ENCODE measurements around the gene ZNF771. TPM values are rescaled to one million over a fixed set of nuclear protein-coding genes. Genes with fewer than 3 reads are reported as not detected.

Gene ZNF771
- total RNA-seq, 4 donors from 2014 or later, result 9.1 to 29.5 (median 19.1) TPM

DNA sequence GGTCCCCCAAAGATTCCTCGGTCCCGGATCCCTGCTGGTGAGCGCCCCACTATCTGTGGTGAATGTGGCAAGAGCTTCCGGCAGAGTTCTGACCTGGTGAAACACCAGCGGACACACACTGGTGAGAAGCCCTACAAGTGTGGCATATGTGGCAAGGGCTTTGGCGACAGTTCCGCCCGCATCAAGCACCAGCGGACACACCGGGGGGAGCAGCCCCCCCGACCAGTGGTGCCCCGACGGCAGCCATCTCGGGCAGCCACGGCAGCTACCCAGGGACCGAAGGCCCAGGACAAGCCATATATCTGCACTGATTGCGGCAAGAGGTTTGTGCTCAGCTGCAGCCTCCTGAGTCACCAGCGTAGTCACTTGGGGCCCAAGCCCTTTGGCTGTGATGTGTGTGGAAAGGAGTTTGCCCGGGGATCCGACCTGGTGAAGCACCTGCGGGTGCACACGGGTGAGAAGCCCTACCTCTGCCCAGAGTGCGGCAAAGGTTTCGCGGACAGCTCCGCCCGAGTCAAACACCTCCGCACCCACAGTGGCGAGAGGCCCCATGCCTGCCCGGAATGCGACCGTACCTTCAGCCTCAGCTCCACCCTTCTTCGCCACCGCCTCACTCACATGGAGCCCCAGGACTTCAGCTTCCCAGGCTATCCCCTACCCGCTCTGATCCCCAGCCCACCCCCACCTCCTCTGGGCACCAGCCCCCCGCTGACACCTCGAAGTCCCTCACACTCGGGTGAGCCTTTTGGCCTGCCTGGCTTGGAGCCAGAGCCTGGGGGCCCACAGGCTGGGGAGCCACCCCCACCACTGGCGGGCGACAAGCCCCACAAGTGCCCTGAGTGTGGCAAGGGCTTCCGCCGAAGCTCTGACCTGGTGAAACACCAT, 9.4 kb upstream of the ZNF771 start:
- no peak for TF ChIP-seq POLR2A (IDR thresholded peaks at IDR 0.05)
- TF ChIP-seq, protein P1, sequence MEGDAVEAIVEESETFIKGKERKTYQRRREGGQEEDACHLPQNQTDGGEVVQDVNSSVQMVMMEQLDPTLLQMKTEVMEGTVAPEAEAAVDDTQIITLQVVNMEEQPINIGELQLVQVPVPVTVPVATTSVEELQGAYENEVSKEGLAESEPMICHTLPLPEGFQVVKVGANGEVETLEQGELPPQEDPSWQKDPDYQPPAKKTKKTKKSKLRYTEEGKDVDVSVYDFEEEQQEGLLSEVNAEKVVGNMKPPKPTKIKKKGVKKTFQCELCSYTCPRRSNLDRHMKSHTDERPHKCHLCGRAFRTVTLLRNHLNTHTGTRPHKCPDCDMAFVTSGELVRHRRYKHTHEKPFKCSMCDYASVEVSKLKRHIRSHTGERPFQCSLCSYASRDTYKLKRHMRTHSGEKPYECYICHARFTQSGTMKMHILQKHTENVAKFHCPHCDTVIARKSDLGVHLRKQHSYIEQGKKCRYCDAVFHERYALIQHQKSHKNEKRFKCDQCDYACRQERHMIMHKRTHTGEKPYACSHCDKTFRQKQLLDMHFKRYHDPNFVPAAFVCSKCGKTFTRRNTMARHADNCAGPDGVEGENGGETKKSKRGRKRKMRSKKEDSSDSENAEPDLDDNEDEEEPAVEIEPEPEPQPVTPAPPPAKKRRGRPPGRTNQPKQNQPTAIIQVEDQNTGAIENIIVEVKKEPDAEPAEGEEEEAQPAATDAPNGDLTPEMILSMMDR (IDR thresholded peaks at IDR 0.05), result no peak
- Histone ChIP-seq H3K27me3 (no peaks in the 10 kb centered on the region), H3K9me3 (no peaks in the 10 kb centered on the region), H3K4me1 (peaks cover 11 to 33% of the 10 kb centered on the region in 2 donors), H3K4me3 (replicated peaks in 1 of 3) (no peak overlapping the region), H3K36me3 (peaks cover 10 to 11% of the 10 kb centered on the region in 2 donors), H3K27ac (no peak overlapping the region)
- 92 to 95% methylated on average over 21 to 35 of the region's 42 CpGs for WGBS, 2 donors
- intact Hi-C loops (cut with DNase I), result no loop called here
- no peak for DNase-seq

DNA sequence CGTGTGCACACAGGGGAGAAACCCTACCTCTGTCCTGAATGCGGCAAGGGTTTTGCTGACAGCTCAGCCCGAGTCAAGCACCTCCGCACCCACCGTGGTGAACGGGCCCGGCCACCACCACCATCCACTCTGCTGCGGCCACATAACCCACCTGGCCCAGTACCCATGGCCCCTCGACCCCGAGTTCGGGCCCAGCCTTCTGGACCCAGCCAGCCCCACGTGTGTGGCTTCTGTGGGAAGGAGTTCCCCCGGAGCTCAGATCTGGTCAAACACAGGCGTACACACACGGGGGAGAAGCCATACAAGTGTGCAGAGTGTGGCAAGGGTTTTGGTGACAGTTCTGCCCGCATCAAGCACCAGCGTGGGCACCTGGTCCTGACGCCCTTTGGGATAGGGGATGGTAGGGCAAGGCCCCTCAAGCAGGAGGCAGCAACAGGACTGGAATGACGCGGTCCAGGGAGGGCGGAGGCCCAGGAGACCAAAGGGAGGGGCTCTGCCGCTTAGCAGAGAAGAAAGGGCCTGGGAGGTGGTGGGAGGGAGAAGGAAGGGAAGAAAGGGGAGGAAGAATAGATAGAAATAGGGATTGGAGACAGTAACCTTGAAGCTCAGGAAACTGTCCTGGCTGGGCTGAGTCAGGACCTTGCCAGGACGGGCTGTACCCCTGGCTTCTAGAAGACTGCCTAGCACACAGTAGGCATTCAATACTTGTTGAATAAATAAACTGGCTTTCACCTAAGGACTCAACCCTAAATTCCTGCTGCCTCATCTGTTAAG, 8.6 kb upstream of the ZNF771 start:
- Histone ChIP-seq H3K27me3 (no peaks in the 10 kb centered on the region), H3K4me1 (peaks cover 11 to 33% of the 10 kb centered on the region in 2 donors), H3K9me3 (no peaks in the 10 kb centered on the region), H3K4me3 (replicated peaks in 1 of 3) (no peak overlapping the region), H3K27ac (no peak overlapping the region), H3K36me3 (peaks cover 10 to 11% of the 10 kb centered on the region in 2 donors)
- no peak for TF ChIP-seq POLR2A (IDR thresholded peaks at IDR 0.05)
- TF ChIP-seq, protein P1 (IDR thresholded peaks at IDR 0.05), result no peak
- WGBS, 2 donors, result 86% methylated on average over 17 to 21 of the region's 23 CpGs
- DNase-seq, result no peak
- intact Hi-C loops (cut with DNase I), result no loop called here

DNA sequence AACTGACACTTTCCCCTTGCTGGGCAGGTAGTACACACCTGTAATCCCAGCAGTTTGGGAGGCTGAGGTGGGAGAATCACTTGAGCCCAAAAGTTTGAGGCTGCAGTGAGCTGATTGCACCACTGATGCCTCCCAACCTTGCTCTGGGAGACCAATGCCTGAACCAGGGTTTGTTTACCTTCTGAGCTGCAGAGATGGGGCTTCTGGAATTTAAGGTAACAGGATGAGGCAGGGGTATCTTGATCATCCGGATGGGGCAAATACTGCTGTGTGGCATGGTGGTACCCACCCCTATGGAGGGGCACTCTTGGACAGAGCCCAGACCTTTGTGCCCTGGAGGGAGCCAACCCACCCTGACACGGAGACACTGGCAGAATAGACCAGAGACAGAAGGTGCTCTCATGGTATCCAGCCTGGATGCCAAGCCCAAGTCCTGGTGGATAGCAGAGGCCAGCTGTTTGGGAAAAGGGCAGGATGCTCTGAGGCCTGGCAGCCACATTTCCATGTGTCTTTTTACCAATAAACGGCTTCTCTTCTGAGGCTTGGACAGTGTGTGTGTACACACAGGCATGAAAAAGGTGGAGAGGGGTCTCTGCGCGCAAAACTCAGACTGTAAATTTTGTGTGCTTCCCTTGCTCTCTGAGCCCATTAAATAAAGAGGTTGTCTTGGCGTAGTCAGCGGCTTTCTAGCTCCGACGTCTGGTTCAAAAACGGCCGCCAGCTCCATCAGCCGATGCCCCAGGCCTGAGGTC, 7.8 kb upstream of the ZNF771 start:
- 19 to 34% methylated on average over 12 of the region's 12 CpGs for WGBS, 2 donors
- H3K36me3 ChIP-seq, result peaks cover 10 to 11% of the 10 kb centered on the region in 2 donors
- no peaks in the 10 kb centered on the region for H3K27me3 ChIP-seq
- peak overlapping the region; percentile 79 to 80 (median 80) for H3K27ac ChIP-seq
- DNase-seq, result no peak
- intact Hi-C loops (cut with DNase I), result no loop called here
- TF ChIP-seq, protein P1 (IDR thresholded peaks at IDR 0.05), result no peak
- TF ChIP-seq POLR2A (IDR thresholded peaks at IDR 0.05), result no peak
- peak overlapping the region; percentile 39 to 64 (median 51) for H3K4me3 ChIP-seq (replicated peaks in 1 of 3)
- peaks cover 11 to 26% of the 10 kb centered on the region in 2 donors for H3K4me1 ChIP-seq
- H3K9me3 ChIP-seq, result no peaks in the 10 kb centered on the region

DNA sequence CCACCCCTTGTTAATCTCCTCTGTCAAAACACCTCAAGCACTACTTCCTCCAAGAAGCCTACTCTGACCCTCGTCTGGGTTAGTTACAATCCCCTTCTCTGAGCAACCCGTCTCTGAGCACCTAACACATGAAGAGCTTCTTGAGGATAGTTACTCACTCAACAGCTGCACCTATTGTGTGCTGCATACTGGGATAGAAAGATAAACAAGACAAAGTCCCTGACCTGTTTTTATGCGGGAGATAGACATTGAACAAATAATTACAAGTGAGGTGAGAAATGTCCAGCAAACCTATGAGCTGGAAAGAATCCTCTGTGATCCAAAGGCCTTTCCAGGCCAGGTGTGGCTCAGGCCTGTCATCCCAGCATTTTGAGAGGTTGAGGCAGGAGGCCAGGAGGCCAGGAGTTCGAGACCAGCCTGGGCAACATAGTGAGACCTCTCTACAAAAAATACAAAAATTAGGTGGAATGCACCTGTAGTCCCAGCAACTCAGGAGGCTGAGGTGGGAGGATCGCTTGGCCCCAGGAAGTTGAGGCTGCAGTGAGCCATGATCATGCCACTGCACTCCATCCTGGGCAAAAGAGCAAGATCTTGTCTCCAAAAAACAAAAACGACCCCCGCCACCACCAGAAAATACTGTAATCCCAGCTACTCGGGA, 5.5 kb upstream of the ZNF771 start:
- TF ChIP-seq, protein P1 (IDR thresholded peaks at IDR 0.05), result no peak
- TF ChIP-seq POLR2A (IDR thresholded peaks at IDR 0.05), result no peak
- no peak for DNase-seq
- H3K4me3 ChIP-seq (replicated peaks in 1 of 3), result no peak overlapping the region
- intact Hi-C loops (cut with DNase I), result no loop called here
- H3K9me3 ChIP-seq, result no peaks in the 10 kb centered on the region
- H3K27me3 ChIP-seq, result no peaks in the 10 kb centered on the region
- no peak overlapping the region for H3K27ac ChIP-seq
- 71 to 72% methylated on average over 8 of the region's 8 CpGs for WGBS, 2 donors
- H3K36me3 ChIP-seq, result peaks cover 10 to 11% of the 10 kb centered on the region in 2 donors
- peaks cover 6 to 16% of the 10 kb centered on the region in 2 donors for H3K4me1 ChIP-seq
